ENCODE results near the gene FAM13A. TPM values are rescaled to one million over a fixed set of nuclear protein-coding genes. Genes with fewer than 3 reads are reported as not detected.

The FAM13A gene
- total and polyA plus RNA-seq, 2 donors (not counting 1 experiment from before 2014, with no cell fraction given), result 0.51 to 2.1 TPM

DNA sequence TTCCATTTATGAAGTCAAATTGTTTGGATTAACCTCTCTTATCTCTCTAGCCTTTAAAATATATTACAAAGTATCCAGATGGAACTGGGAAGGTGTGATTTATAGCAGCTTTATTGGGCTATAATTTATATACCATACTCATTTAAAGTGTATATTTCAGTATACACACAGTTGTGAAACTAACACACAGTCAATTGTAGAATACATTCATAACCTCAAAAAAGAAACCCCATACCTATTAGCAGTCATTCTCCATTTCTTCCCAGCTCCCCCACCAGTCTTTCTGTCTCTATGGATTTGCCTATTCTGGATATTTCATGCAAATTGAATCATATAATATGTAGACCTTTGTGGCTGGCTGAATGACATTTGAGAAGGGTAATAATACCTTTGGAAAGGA lies 351.8 kb downstream of the FAM13A start:
- Mint-ChIP-seq H3K9me3 (ENCODE audit: insufficient read depth) (no peaks in the 10 kb centered on the region), H3K27me3 (no peaks in the 10 kb centered on the region), H3K4me3 (no peak overlapping the region), H3K4me1 (no peaks in the 10 kb centered on the region), H3K27ac (no peak overlapping the region)
- H3K9ac ChIP-seq (ENCODE audit: low read length), result no peak overlapping the region
- H3K79me2 ChIP-seq (ENCODE audit: control insufficient read depth, insufficient read depth, low read length), result no peaks in the 10 kb centered on the region
- DNase-seq, result no peak
- no peak overlapping the region for H3K4me3 ChIP-seq (ENCODE audit: control extremely low read depth in 1 of 5, extremely low read depth in 1 of 5, insufficient read depth in 1 of 5, low read depth in 2 of 5, low read length in 4 of 5)
- no peak overlapping the region for H2AFZ ChIP-seq (ENCODE audit: insufficient read depth, low read depth, low read length, poor library complexity, severe bottlenecking)
- no peaks in the 10 kb centered on the region for H4K20me1 ChIP-seq (ENCODE audit: control insufficient read depth, insufficient read depth, low read length, poor library complexity, severe bottlenecking)
- no peaks in the 10 kb centered on the region for H3K27me3 ChIP-seq (replicated peaks in 1 of 4; ENCODE audit: control extremely low read depth in 1 of 4, control insufficient read depth in 3 of 4, insufficient read depth in 4 of 4, low read length in 3 of 4)
- no peak overlapping the region for H3K27ac ChIP-seq (ENCODE audit: low read length in 2 of 2)
- POLR2A ChIA-PET, result no interaction called here
- no peaks in the 10 kb centered on the region for H3K9me3 ChIP-seq (ENCODE audit: control extremely low read depth in 1 of 3, control insufficient read depth in 2 of 3, insufficient read depth in 1 of 3, low read length in 2 of 3)
- no peak overlapping the region for H3K4me2 ChIP-seq (replicated peaks; ENCODE audit: low read depth, low read length, poor library complexity, severe bottlenecking)
- no peak for ATAC-seq (ENCODE audit: low read depth)
- peaks cover 23 to 59% of the 10 kb centered on the region in 2 experiments for H3K36me3 ChIP-seq (replicated peaks in 1 of 2; ENCODE audit: control extremely low read depth in 1 of 2, control insufficient read depth in 1 of 2, extremely low read depth in 1 of 2, insufficient read depth in 2 of 2, low read length in 1 of 2)
- intact Hi-C loops (cut with micrococcal nuclease), result no loop called here
- H3K4me1 ChIP-seq (ENCODE audit: control insufficient read depth in 2 of 2, insufficient read depth in 2 of 2, low read length in 2 of 2), result no peaks in the 10 kb centered on the region
- no peak for TF ChIP-seq EZH2 (IDR thresholded peaks at IDR 0.05; ENCODE audit: borderline replicate concordance, insufficient read depth, low read depth, low read length, poor library complexity, severe bottlenecking)
- TF ChIP-seq, protein P1, sequence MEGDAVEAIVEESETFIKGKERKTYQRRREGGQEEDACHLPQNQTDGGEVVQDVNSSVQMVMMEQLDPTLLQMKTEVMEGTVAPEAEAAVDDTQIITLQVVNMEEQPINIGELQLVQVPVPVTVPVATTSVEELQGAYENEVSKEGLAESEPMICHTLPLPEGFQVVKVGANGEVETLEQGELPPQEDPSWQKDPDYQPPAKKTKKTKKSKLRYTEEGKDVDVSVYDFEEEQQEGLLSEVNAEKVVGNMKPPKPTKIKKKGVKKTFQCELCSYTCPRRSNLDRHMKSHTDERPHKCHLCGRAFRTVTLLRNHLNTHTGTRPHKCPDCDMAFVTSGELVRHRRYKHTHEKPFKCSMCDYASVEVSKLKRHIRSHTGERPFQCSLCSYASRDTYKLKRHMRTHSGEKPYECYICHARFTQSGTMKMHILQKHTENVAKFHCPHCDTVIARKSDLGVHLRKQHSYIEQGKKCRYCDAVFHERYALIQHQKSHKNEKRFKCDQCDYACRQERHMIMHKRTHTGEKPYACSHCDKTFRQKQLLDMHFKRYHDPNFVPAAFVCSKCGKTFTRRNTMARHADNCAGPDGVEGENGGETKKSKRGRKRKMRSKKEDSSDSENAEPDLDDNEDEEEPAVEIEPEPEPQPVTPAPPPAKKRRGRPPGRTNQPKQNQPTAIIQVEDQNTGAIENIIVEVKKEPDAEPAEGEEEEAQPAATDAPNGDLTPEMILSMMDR (IDR thresholded peaks at IDR 0.05), result no peak
- CTCF ChIA-PET, result no interaction called here

GRCh38 chr4:88702782-88703181 lies 354.2 kb downstream of the FAM13A start:
- Histone ChIP-seq H3K4me3 (ENCODE audit: control extremely low read depth in 1 of 5, extremely low read depth in 1 of 5, insufficient read depth in 1 of 5, low read depth in 2 of 5, low read length in 4 of 5) (no peak overlapping the region), H3K36me3 (replicated peaks in 1 of 2; ENCODE audit: control extremely low read depth in 1 of 2, control insufficient read depth in 1 of 2, extremely low read depth in 1 of 2, insufficient read depth in 2 of 2, low read length in 1 of 2) (peaks cover 19 to 53% of the 10 kb centered on the region in 2 experiments), H3K79me2 (ENCODE audit: control insufficient read depth, insufficient read depth, low read length) (no peaks in the 10 kb centered on the region), H3K27ac (ENCODE audit: low read length in 2 of 2) (no peak overlapping the region), H3K9me3 (ENCODE audit: control extremely low read depth in 1 of 3, control insufficient read depth in 2 of 3, insufficient read depth in 1 of 3, low read length in 2 of 3) (no peaks in the 10 kb centered on the region), H4K20me1 (ENCODE audit: control insufficient read depth, insufficient read depth, low read length, poor library complexity, severe bottlenecking) (no peaks in the 10 kb centered on the region), H3K4me1 (ENCODE audit: control insufficient read depth in 2 of 2, insufficient read depth in 2 of 2, low read length in 2 of 2) (no peaks in the 10 kb centered on the region), H3K4me2 (replicated peaks; ENCODE audit: low read depth, low read length, poor library complexity, severe bottlenecking) (no peak overlapping the region), H3K27me3 (replicated peaks in 1 of 4; ENCODE audit: control extremely low read depth in 1 of 4, control insufficient read depth in 3 of 4, insufficient read depth in 4 of 4, low read length in 3 of 4) (no peaks in the 10 kb centered on the region), H2AFZ (ENCODE audit: insufficient read depth, low read depth, low read length, poor library complexity, severe bottlenecking) (no peak overlapping the region), H3K9ac (ENCODE audit: low read length) (no peak overlapping the region)
- CTCF ChIA-PET, result no interaction called here
- TF ChIP-seq, protein P1 (IDR thresholded peaks at IDR 0.05), result no peak
- no peak for TF ChIP-seq EZH2 (IDR thresholded peaks at IDR 0.05; ENCODE audit: borderline replicate concordance, insufficient read depth, low read depth, low read length, poor library complexity, severe bottlenecking)
- no peaks in the 10 kb centered on the region for H3K27me3 Mint-ChIP-seq
- no peak overlapping the region for H3K4me3 Mint-ChIP-seq
- POLR2A ChIA-PET, result no interaction called here
- intact Hi-C loops (cut with micrococcal nuclease), result no loop called here
- no peaks in the 10 kb centered on the region for H3K9me3 Mint-ChIP-seq (ENCODE audit: insufficient read depth)
- peaks cover 5% of the 10 kb centered on the region for H3K4me1 Mint-ChIP-seq
- 83% methylated on average over 2 of the region's 2 CpGs for WGBS (ENCODE audit: insufficient coverage)
- no peak overlapping the region for H3K27ac Mint-ChIP-seq
- DNase-seq, result no peak
- ATAC-seq (ENCODE audit: low read depth), result no peak
